Neuronal stem cell (in vitro differentiated cells): ENCODE data around the gene AFAP1.
A peak's percentile ranks its signal among the peaks of the same experiment; 100 is the strongest.

Experiments
- DNase-seq: peaks from one replicate; pipeline ENCODE4 v3.0.0-alpha.2; 2013; ENCODE audit warnings: low spot score
- H2AFZ ChIP-seq: one replicate; pipeline ENCODE4 v1.6.1; 2013; ENCODE audit warnings: mild to moderate bottlenecking, low read length, inconsistent platforms
- H2AK5ac ChIP-seq: 2 replicates; pipeline ENCODE4 v1.6.1; 2013; ENCODE audit warnings: low read depth, mild to moderate bottlenecking, inconsistent platforms, low read length, moderate library complexity, mixed read lengths
- H2BK120ac ChIP-seq: 2 replicates; pipeline ENCODE4 v1.6.1; 2013; ENCODE audit warnings: low read depth, mild to moderate bottlenecking, inconsistent platforms, low read length, moderate library complexity, mixed read lengths
- H2BK12ac ChIP-seq: one replicate; pipeline ENCODE4 v1.6.1; 2013; ENCODE audit warnings: low read length, inconsistent platforms
- H2BK15ac ChIP-seq: 2 replicates; pipeline ENCODE4 v1.6.1; 2013; ENCODE audit warnings: mild to moderate bottlenecking, low read length, inconsistent platforms, mixed read lengths
- H2BK5ac ChIP-seq: one replicate; pipeline ENCODE4 v1.6.1; 2013; ENCODE audit warnings: inconsistent platforms, mild to moderate bottlenecking, low read length, moderate library complexity
- H3K14ac ChIP-seq: one replicate; pipeline ENCODE4 v1.6.1; 2013; ENCODE audit warnings: low read length, inconsistent platforms
- H3K18ac ChIP-seq: 2 replicates; pipeline ENCODE4 v1.6.1; 2013; ENCODE audit warnings: low read length, inconsistent platforms
- H3K23ac ChIP-seq: 2 replicates; pipeline ENCODE4 v1.6.1; 2013; ENCODE audit warnings: low read depth, mild to moderate bottlenecking, mixed read lengths, low read length, inconsistent platforms; ENCODE audit not compliant: poor library complexity
- H3K27ac ChIP-seq: replicated peaks from 3 replicates; pipeline ENCODE4 v1.5.1; 2013; ENCODE audit warnings: low read length, inconsistent platforms
- H3K27me3 ChIP-seq, 3 experiments: 2 replicates each; pipeline ENCODE4 v1.6.1; 2013; ENCODE audit warnings: low read length in 3 of 3, mild to moderate bottlenecking in 2 of 3, inconsistent platforms in 1 of 3, low read depth in 1 of 3, mixed read lengths in 1 of 3, moderate library complexity in 1 of 3; ENCODE audit not compliant: control insufficient read depth in 3 of 3, insufficient read depth in 3 of 3
- H3K36me3 ChIP-seq, 2 donors: replicated peaks in 1 of 2; 2 replicates each; pipeline ENCODE4 v1.6.1; 2013; ENCODE audit warnings: low read length in 2 of 2; ENCODE audit not compliant: control insufficient read depth in 2 of 2, insufficient read depth in 2 of 2
- H3K4ac ChIP-seq: 2 replicates; pipeline ENCODE4 v1.6.1; 2013; ENCODE audit warnings: inconsistent platforms, mild to moderate bottlenecking, low read length, moderate library complexity
- H3K4me1 ChIP-seq, 2 donors: 1 replicate in 1 of 2; 2 replicates in 1 of 2; pipeline ENCODE4 v1.6.1; 2013; ENCODE audit warnings: low read length in 2 of 2, low read depth in 1 of 2; ENCODE audit not compliant: control insufficient read depth in 2 of 2, insufficient read depth in 1 of 2
- H3K4me2 ChIP-seq: one replicate; pipeline ENCODE4 v1.6.1; 2013; ENCODE audit warnings: mild to moderate bottlenecking, low read length, inconsistent platforms; ENCODE audit not compliant: insufficient read depth, poor library complexity, severe bottlenecking
- H3K4me3 ChIP-seq, 2 donors: 2 replicates each; pipeline ENCODE4 v1.5.1; 2013; ENCODE audit warnings: low read length in 2 of 2, mild to moderate bottlenecking in 2 of 2, inconsistent platforms in 1 of 2, moderate library complexity in 1 of 2
- H3K79me1 ChIP-seq: one replicate; pipeline ENCODE4 v1.6.1; 2013; ENCODE audit warnings: low read depth, mild to moderate bottlenecking, inconsistent platforms, low read length, moderate library complexity
- H3K9ac ChIP-seq: one replicate; pipeline ENCODE4 v1.6.1; 2013; ENCODE audit warnings: mild to moderate bottlenecking, low read depth, low read length, inconsistent platforms; ENCODE audit not compliant: poor library complexity
- H3K9me3 ChIP-seq, 2 donors: replicated peaks in 1 of 2; 2 replicates each; pipeline versions ENCODE3 to v1.6.1; 2013; ENCODE audit warnings: low read length in 2 of 2, mild to moderate bottlenecking in 2 of 2, inconsistent platforms in 1 of 2, low read depth in 1 of 2, mixed read lengths in 1 of 2, moderate library complexity in 1 of 2; ENCODE audit not compliant: control insufficient read depth in 2 of 2, insufficient read depth in 1 of 2
- H4K8ac ChIP-seq: one replicate; pipeline ENCODE4 v1.6.1; 2013; ENCODE audit warnings: low read depth, mild to moderate bottlenecking, inconsistent platforms, low read length, moderate library complexity
- H4K91ac ChIP-seq: one replicate; pipeline ENCODE4 v1.6.1; 2013; ENCODE audit warnings: low read length, low read depth, mild to moderate bottlenecking, inconsistent platforms; ENCODE audit not compliant: poor library complexity
- WGBS, 2 donors: extraction: QIAGEN DNeasy Blood & Tissue Kit; methylation state at CpG; one replicate each; pipeline ENCODE4 v1.1.7; 2013; ENCODE audit warnings: missing lambda C conversion rate in 2 of 2, mixed read lengths in 1 of 2; ENCODE audit not compliant: insufficient read length in 2 of 2, insufficient replicate concordance in 1 of 2; ENCODE audit errors: extremely low coverage in 2 of 2; 5-methylcytosine and 5-hydroxymethylcytosine counted together

Gene AFAP1

DNA sequence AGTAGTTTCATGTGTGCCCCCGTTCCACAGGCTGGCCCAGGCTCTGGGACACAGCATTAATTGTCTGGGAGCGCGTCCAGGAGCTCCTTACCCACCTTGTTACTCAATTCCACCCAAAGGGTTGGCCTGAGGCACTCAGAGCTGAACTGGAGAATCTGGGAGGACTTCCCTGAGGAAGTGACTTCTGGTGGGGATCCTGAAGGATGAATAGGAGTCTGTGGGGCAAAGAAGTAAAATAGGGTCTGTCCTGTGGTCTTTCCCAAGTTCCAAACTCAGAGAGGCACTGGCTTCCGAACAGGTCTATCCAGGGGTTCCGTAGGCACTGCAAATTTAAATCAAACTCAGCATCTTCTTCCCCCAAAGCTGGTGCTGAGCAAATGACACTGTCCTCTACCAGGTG, 204.3 kb downstream of the AFAP1 start:
- Histone ChIP-seq H3K36me3 (no peaks in the 10 kb centered on the region), H2BK120ac (no peak overlapping the region), H3K14ac (no peak overlapping the region)

DNA sequence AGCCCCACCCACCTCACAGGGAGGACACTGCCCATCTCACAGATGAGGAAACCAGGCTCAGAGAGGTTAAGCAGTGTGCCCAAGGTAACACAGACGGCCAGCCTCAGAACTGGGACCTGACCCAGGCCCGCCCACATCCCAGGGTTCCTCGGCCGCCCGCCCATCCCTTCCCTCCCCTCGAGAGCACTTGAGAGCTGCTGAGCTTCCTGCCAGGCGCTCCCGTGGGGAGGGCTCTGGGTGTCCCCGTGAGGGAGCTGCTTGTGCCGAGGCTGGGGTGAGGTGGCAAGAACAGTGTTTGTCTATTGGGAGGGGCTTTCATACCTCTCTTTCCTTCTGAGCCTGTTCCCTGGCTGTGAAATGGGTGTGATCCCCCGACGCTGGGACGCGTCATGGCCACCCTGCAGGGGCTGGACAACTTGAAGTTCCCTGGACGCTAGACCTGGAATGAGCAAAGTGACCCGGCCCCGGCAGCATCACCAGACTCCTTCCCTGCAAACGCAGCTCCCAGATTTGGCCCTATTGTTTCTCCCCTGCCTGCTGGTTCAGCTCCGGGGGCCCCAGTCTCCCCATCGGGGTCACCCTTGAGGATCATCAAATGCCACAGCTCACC, 204.9 kb downstream of the AFAP1 start:
- Histone ChIP-seq H3K9me3 (no peaks in the 10 kb centered on the region), H3K18ac (peak overlapping the region; percentile 41), H3K79me1 (no peaks in the 10 kb centered on the region), H2AFZ (no peak overlapping the region), H2BK12ac (peak overlapping the region; percentile 89), H3K4me1 (peaks cover 0 to under 1% of the 10 kb centered on the region in 2 donors), H2BK120ac (no peak overlapping the region), H2BK5ac (no peak overlapping the region), H4K8ac (no peak overlapping the region), H3K4ac (no peak overlapping the region), H3K9ac (no peak overlapping the region), H2BK15ac (peak overlapping the region; percentile 16), H4K91ac (no peak overlapping the region), H3K4me2 (no peak overlapping the region), H3K23ac (peak overlapping the region; percentile 62), H3K27ac (no peak overlapping the region), H3K27me3 (peaks cover 0 to 16% (median 0%) of the 10 kb centered on the region in 3 experiments), H3K4me3 (no peak overlapping the region), H3K14ac (no peak overlapping the region), H3K36me3 (no peaks in the 10 kb centered on the region), H2AK5ac (peak overlapping the region; percentile 72)
- DNase-seq = no peak
- WGBS, 2 donors = no CpG with 5 or more reads among the region's 20 CpGs

More for the DNA sequence above, 204.3 kb downstream of the AFAP1 start:
- H3K4me1 ChIP-seq = no peaks in the 10 kb centered on the region
- H3K79me1 ChIP-seq = no peaks in the 10 kb centered on the region
- H3K27ac ChIP-seq = no peak overlapping the region
- no peak overlapping the region for H4K8ac ChIP-seq
- peak overlapping the region; percentile 60 for H3K18ac ChIP-seq
- no peak overlapping the region for H2BK15ac ChIP-seq
- no peaks in the 10 kb centered on the region for H3K9me3 ChIP-seq
- no peak for DNase-seq
- H2BK5ac ChIP-seq = no peak overlapping the region
- no peak overlapping the region for H3K4me2 ChIP-seq
- no peak overlapping the region for H3K4ac ChIP-seq
- no peak overlapping the region for H3K4me3 ChIP-seq
- WGBS, 2 donors = no CpG with 5 or more reads among the region's 5 CpGs
- H4K91ac ChIP-seq = no peak overlapping the region
- no peak overlapping the region for H3K23ac ChIP-seq
- H2AFZ ChIP-seq = no peak overlapping the region
- H2BK12ac ChIP-seq = no peak overlapping the region
- H3K27me3 ChIP-seq = peaks cover 0 to 15% (median 0%) of the 10 kb centered on the region in 3 experiments
- H3K9ac ChIP-seq = no peak overlapping the region
- H2AK5ac ChIP-seq = no peak overlapping the region

DNA sequence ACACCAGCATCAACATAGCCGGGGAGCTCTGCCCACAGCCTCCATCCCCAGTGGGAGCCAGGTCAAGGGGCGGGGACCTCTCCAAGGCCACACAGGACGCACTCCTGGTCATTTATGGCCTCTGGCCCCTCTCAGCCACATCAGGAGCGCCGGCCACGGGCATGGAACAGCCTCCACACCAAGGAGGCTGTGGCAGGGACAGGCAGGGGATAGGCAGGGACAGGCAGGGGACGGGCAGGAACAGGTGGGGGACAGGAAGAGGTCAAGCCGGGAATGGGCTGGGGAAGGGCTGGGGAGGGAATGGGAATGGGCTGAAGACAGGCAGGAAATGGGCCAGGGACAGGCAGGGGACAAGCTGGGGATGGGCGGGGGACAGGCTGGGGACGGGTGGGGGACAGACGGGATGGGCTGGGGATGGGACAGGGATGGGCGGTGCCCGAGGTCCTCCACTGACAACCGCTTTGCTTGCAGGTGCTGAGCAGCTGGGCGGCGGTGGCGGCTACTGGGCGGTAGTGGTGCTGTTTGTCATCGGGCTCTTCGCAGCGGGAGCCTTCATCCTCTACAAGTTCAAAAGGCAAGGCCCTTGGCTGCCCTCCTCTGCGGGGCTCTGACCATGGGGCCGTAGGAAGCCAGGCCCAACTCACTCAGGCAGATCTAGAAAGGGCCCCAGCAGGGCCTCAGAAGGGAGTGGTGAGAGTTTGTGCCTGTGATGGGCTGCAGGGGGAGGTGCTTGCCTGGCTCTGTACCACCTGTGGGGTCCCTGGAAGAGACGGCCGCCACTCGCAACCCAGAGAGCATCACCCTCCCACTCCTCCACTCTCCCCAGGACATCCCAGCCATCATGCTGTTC, 205.6 kb downstream of the AFAP1 start:
- H3K14ac ChIP-seq = peak overlapping the region; percentile 31
- DNase-seq = no peak
- H2BK15ac ChIP-seq = no peak overlapping the region
- no peaks in the 10 kb centered on the region for H3K36me3 ChIP-seq
- H2AFZ ChIP-seq = no peak overlapping the region
- H4K91ac ChIP-seq = no peak overlapping the region
- H3K4me3 ChIP-seq = no peak overlapping the region
- no peaks in the 10 kb centered on the region for H3K9me3 ChIP-seq
- no peaks in the 10 kb centered on the region for H3K79me1 ChIP-seq
- no peak overlapping the region for H2BK120ac ChIP-seq
- H2AK5ac ChIP-seq = peak overlapping the region; percentile 72
- peak overlapping the region; percentile 89 for H3K23ac ChIP-seq
- peak overlapping the region; percentile 89 for H2BK12ac ChIP-seq
- H3K27ac ChIP-seq = no peak overlapping the region
- H3K4me1 ChIP-seq = peaks cover 0 to 3% of the 10 kb centered on the region in 2 donors
- H3K4me2 ChIP-seq = no peak overlapping the region
- H3K18ac ChIP-seq = peak overlapping the region; percentile 60
- no peak overlapping the region for H3K4ac ChIP-seq
- peak overlapping the region; percentile 9 for H4K8ac ChIP-seq
- no peak overlapping the region for H3K9ac ChIP-seq
- WGBS, 2 donors = no CpG with 5 or more reads among the region's 26 CpGs
- H2BK5ac ChIP-seq = no peak overlapping the region
- H3K27me3 ChIP-seq = peaks cover 0 to 19% (median 0%) of the 10 kb centered on the region in 3 experiments

DNA sequence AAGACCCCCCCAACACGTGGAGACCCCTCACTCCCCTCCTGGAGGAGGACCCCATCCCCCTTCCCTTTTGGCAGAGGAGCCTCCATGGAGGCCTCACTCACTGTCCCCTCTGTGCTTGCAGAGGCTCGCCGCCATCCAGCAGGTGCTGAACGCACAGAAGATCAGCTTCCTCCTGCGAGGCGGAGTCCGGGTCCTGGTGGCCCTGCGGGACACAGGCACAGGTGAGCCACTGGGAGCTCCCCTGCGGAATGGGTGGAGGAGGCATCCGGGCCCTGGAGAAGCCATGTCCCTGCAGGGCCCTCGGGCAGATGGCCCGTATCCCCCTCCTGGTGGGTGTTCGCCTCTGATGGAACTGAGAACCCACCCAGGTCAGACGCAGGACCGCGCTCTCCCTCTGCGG, 206.5 kb downstream of the AFAP1 start:
- no peak overlapping the region for H3K27ac ChIP-seq
- peaks cover 0 to 3% of the 10 kb centered on the region in 2 donors for H3K4me1 ChIP-seq
- no peak overlapping the region for H3K4ac ChIP-seq
- peak overlapping the region; percentile 49 for H3K18ac ChIP-seq
- peaks cover 0 to 19% (median 0%) of the 10 kb centered on the region in 3 experiments for H3K27me3 ChIP-seq
- H3K9me3 ChIP-seq = no peaks in the 10 kb centered on the region
- H2AFZ ChIP-seq = no peak overlapping the region
- no peak overlapping the region for H3K14ac ChIP-seq
- no peak overlapping the region for H2BK120ac ChIP-seq
- no peak overlapping the region for H3K4me3 ChIP-seq
- H4K91ac ChIP-seq = no peak overlapping the region
- no peak overlapping the region for H2BK12ac ChIP-seq
- H3K79me1 ChIP-seq = no peaks in the 10 kb centered on the region
- H3K23ac ChIP-seq = no peak overlapping the region
- H3K36me3 ChIP-seq = no peaks in the 10 kb centered on the region
- H2BK5ac ChIP-seq = no peak overlapping the region
- H2AK5ac ChIP-seq = peak overlapping the region; percentile 66
- H3K4me2 ChIP-seq = no peak overlapping the region
- no peak overlapping the region for H4K8ac ChIP-seq
- H2BK15ac ChIP-seq = no peak overlapping the region
- DNase-seq = no peak
- no peak overlapping the region for H3K9ac ChIP-seq
- no CpG with 5 or more reads among the region's 17 CpGs for WGBS, 2 donors
